ENCODE measurements around the gene NYAP2.

The NYAP2 gene

DNA sequence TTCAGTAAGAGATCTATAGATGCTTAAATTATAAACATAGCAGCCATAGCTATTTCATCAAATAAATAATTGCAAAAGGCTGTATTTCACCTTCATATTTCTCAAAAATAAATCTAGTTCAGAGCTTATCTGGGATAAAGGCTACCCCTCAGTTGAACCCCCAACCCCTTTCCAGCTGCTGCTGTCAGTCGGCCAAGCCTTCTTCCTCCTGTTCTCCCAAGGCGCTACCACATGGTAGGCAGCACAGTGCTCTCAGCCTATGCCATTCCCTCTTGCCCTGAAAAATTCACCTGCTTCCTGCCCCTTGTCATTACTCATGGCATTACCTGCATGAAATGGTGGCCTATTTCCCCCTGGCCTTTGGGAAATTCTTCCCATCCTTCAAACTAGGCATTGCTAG is 136.5 kb downstream of the NYAP2 start:
- Histone ChIP-seq H3K27me3 (ENCODE audit: insufficient read depth, low read length, poor library complexity, severe bottlenecking) (no peaks in the 10 kb centered on the region), H3K4me3 (ENCODE audit: low read length, poor library complexity, severe bottlenecking) (no peak overlapping the region), H3K9ac (ENCODE audit: low read depth, low read length, poor library complexity, severe bottlenecking) (no peak overlapping the region), H3K4me2 (ENCODE audit: low read depth, low read length, poor library complexity, severe bottlenecking) (no peak overlapping the region), H3K9me3 (ENCODE audit: insufficient read depth, low read depth, low read length) (no peaks in the 10 kb centered on the region), H3K4me1 (ENCODE audit: insufficient read depth, low read length, poor library complexity, severe bottlenecking) (no peaks in the 10 kb centered on the region), H3K79me2 (ENCODE audit: insufficient read depth, low read length) (no peaks in the 10 kb centered on the region), H3K9me2 (replicated peaks; ENCODE audit: low read depth, low read length) (no peaks in the 10 kb centered on the region), H4K20me1 (ENCODE audit: insufficient read depth, low read length, poor library complexity, severe bottlenecking) (no peaks in the 10 kb centered on the region), H3K36me3 (ENCODE audit: insufficient read depth, low read length) (no peaks in the 10 kb centered on the region), H2AFZ (ENCODE audit: low read length) (no peak overlapping the region), H3F3A (ENCODE audit: low read depth) (no peaks in the 10 kb centered on the region)
- no peak for TF ChIP-seq EZH2phosphoT487 (IDR thresholded peaks at IDR 0.05; ENCODE audit: borderline replicate concordance)
- TF ChIP-seq, protein P1, sequence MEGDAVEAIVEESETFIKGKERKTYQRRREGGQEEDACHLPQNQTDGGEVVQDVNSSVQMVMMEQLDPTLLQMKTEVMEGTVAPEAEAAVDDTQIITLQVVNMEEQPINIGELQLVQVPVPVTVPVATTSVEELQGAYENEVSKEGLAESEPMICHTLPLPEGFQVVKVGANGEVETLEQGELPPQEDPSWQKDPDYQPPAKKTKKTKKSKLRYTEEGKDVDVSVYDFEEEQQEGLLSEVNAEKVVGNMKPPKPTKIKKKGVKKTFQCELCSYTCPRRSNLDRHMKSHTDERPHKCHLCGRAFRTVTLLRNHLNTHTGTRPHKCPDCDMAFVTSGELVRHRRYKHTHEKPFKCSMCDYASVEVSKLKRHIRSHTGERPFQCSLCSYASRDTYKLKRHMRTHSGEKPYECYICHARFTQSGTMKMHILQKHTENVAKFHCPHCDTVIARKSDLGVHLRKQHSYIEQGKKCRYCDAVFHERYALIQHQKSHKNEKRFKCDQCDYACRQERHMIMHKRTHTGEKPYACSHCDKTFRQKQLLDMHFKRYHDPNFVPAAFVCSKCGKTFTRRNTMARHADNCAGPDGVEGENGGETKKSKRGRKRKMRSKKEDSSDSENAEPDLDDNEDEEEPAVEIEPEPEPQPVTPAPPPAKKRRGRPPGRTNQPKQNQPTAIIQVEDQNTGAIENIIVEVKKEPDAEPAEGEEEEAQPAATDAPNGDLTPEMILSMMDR (conservative IDR thresholded peaks at IDR 0.05; ENCODE audit: low read length) = no peak

DNA sequence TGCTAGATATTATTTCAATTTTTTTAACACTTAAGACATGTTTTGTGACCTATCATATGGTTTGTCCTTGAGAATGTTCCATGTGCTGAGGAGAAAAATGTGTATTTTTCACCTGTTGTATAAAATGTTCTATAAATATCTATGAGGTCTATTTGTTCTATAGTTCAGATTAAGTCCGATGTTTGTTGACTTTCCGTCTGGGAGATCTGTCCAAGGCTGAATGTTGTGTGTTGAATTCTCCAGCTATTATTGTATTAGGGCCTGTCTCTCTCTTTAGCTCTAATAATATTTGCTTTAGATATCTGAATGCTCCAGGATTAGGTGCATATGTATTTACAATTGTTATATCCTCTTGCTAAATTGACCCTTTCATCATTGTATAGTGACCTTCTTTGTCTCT is 144.1 kb downstream of the NYAP2 start:
- H3K9ac ChIP-seq (ENCODE audit: low read depth, low read length, poor library complexity, severe bottlenecking) = no peak overlapping the region
- no peaks in the 10 kb centered on the region for H3F3A ChIP-seq (ENCODE audit: low read depth)
- H3K36me3 ChIP-seq (ENCODE audit: insufficient read depth, low read length) = no peaks in the 10 kb centered on the region
- no peak for TF ChIP-seq EZH2phosphoT487 (IDR thresholded peaks at IDR 0.05; ENCODE audit: borderline replicate concordance)
- TF ChIP-seq, protein P1 (conservative IDR thresholded peaks at IDR 0.05; ENCODE audit: low read length) = no peak
- no peaks in the 10 kb centered on the region for H3K79me2 ChIP-seq (ENCODE audit: insufficient read depth, low read length)
- H3K4me2 ChIP-seq (ENCODE audit: low read depth, low read length, poor library complexity, severe bottlenecking) = no peak overlapping the region
- no peaks in the 10 kb centered on the region for H4K20me1 ChIP-seq (ENCODE audit: insufficient read depth, low read length, poor library complexity, severe bottlenecking)
- H3K4me1 ChIP-seq (ENCODE audit: insufficient read depth, low read length, poor library complexity, severe bottlenecking) = no peaks in the 10 kb centered on the region
- no peak overlapping the region for H2AFZ ChIP-seq (ENCODE audit: low read length)
- H3K9me2 ChIP-seq (replicated peaks; ENCODE audit: low read depth, low read length) = no peaks in the 10 kb centered on the region
- no peak overlapping the region for H3K4me3 ChIP-seq (ENCODE audit: low read length, poor library complexity, severe bottlenecking)
- H3K9me3 ChIP-seq (ENCODE audit: insufficient read depth, low read depth, low read length) = no peaks in the 10 kb centered on the region; the same call in 1 of the 2 replicates
- no peaks in the 10 kb centered on the region for H3K27me3 ChIP-seq (ENCODE audit: insufficient read depth, low read length, poor library complexity, severe bottlenecking)

DNA sequence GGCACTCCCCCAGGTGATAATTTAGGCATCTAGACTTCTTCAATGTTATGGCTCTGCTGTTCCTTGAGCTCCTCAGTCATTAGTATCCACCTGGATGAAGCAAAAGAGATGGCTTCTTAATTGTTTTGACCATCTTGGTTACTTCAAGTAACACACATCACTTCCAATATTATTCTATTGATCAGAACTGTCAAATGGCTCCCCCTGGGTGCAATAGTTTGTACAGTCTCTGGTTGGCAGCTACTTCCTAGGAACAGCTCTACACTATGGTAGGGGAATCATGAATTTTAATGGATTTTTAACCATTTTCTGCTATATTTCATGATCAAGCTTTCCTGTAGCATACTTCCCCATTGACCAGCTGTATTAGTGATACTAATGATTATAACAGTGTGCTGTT is 157.0 kb downstream of the NYAP2 start:
- Histone ChIP-seq H2AFZ (ENCODE audit: low read length) (no peak overlapping the region), H3K9ac (ENCODE audit: low read depth, low read length, poor library complexity, severe bottlenecking) (no peak overlapping the region), H3K4me2 (ENCODE audit: low read depth, low read length, poor library complexity, severe bottlenecking) (no peak overlapping the region), H3K9me2 (replicated peaks; ENCODE audit: low read depth, low read length) (no peaks in the 10 kb centered on the region), H4K20me1 (ENCODE audit: insufficient read depth, low read length, poor library complexity, severe bottlenecking) (no peaks in the 10 kb centered on the region), H3K4me1 (ENCODE audit: insufficient read depth, low read length, poor library complexity, severe bottlenecking) (no peaks in the 10 kb centered on the region), H3K27me3 (ENCODE audit: insufficient read depth, low read length, poor library complexity, severe bottlenecking) (no peaks in the 10 kb centered on the region), H3K36me3 (ENCODE audit: insufficient read depth, low read length) (no peaks in the 10 kb centered on the region), H3K4me3 (ENCODE audit: low read length, poor library complexity, severe bottlenecking) (no peak overlapping the region), H3F3A (ENCODE audit: low read depth) (no peaks in the 10 kb centered on the region), H3K9me3 (ENCODE audit: insufficient read depth, low read depth, low read length) (no peaks in the 10 kb centered on the region), H3K79me2 (ENCODE audit: insufficient read depth, low read length) (no peaks in the 10 kb centered on the region)
- TF ChIP-seq EZH2phosphoT487 (IDR thresholded peaks at IDR 0.05; ENCODE audit: borderline replicate concordance) = no peak
- TF ChIP-seq, protein P1 (conservative IDR thresholded peaks at IDR 0.05; ENCODE audit: low read length) = no peak
